GM12801 (cell line): ENCODE data around the gene NHP2.

Source experiments
- TF ChIP-seq, protein P1 (sequence below): IDR thresholded peaks from one replicate; pipeline ENCODE4 v1.5.1; 2011; ENCODE audit warnings: control low read depth; ENCODE audit not compliant: insufficient read length; ENCODE audit errors: extremely low read depth

NHP2 gene

DNA sequence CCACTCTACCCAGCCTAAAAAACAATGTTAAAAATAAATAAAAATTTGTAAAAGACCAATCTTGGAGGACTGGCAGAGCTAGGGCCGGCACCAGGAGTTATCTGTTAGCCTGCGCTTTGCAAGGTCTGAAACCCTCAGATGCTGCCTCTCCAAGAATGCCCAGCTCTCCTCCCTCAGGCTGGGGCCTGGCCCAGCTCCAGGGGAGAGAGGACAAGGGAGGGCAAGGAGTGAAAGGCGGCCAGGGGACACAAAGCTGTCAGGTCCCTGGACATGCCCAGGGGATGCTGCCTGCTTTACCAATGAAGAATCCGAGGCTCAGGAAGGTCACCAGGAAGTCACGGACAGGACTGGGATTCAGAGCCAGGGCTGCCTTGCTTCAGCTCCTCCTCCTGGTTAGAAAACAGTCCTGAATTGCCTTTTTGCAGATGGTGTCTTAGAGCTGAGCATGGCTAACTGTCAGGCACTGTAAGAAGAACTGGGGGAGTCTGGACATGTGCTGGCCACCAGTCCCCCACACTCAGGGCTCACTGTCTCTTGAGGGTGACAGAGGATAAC lies 45.9 kb downstream of the NHP2 start:
- TF ChIP-seq, protein P1, sequence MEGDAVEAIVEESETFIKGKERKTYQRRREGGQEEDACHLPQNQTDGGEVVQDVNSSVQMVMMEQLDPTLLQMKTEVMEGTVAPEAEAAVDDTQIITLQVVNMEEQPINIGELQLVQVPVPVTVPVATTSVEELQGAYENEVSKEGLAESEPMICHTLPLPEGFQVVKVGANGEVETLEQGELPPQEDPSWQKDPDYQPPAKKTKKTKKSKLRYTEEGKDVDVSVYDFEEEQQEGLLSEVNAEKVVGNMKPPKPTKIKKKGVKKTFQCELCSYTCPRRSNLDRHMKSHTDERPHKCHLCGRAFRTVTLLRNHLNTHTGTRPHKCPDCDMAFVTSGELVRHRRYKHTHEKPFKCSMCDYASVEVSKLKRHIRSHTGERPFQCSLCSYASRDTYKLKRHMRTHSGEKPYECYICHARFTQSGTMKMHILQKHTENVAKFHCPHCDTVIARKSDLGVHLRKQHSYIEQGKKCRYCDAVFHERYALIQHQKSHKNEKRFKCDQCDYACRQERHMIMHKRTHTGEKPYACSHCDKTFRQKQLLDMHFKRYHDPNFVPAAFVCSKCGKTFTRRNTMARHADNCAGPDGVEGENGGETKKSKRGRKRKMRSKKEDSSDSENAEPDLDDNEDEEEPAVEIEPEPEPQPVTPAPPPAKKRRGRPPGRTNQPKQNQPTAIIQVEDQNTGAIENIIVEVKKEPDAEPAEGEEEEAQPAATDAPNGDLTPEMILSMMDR: no peak

GRCh38 chr5:178106556-178107239 lies 47.0 kb downstream of the NHP2 start:
- TF ChIP-seq, protein P1: no peak

GRCh38 chr5:178106086-178106485 lies 47.6 kb downstream of the NHP2 start:
- TF ChIP-seq, protein P1: no peak

- TF ChIP-seq, protein P1: no peak
These were observed 49.2 kb downstream of the NHP2 start for GRCh38 chr5:178104492-178104891.

DNA sequence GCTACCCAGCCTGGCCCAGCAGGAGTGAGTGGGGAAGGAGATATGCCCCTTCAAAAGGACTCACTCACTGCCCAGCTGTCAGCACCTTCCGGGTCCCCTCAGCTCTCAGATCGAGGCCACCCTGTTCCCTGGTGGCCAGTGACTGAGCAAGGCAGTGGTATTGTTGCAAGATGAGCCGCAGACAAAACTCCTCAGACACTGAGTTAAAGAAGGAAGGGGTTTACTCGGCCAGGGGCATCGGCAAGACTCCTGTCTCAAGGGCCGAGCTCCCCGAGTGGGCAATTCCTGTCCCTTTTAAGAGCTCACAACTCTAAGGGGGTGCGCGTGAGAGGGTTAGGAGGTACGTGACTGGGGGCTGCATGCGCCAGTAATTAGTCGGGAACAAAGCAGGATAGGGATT lies 50.1 kb downstream of the NHP2 start:
- TF ChIP-seq, protein P1: no peak
